ENCODE results near the gene LRP1-AS. TPM values are rescaled to one million over a fixed set of nuclear protein-coding genes. Genes with fewer than 3 reads are reported as not detected.
A peak's percentile ranks its signal among the peaks of the same experiment; 100 is the strongest.

The LRP1-AS gene
- polyA plus RNA-seq, 2 of the 4 experiments (the other 2 are of a cell fraction), result not detected

DNA sequence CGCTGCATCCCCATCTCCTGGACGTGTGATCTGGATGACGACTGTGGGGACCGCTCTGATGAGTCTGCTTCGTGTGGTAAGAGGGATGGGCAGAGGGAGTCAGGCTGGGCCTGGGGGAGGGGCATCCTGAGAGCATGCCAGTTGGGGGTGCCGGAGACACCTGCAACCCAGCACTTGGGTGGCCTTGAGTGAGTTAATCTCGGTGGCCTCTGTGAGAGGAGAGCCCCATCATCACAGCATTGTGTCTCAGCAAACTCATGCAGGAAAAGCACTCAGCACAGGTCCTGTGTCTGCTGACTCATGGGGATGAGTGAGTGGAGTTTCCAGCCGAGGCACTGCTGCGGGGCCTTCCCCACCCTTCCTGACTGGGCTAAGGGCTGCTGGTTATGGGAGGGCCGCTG lies 19.6 kb upstream of the LRP1-AS start (continued):
- TF ChIP-seq FOSB (CRISPR knock-in tag; IDR thresholded peaks at IDR 0.05) (no peak), KDM5A (IDR thresholded peaks at IDR 0.05) (no peak), POLR2AphosphoS2 (conservative IDR thresholded peaks at IDR 0.05; ENCODE audit: low read length) (no peak), NPAS2 (CRISPR knock-in tag; IDR thresholded peaks at IDR 0.05; ENCODE audit: borderline replicate concordance) (no peak), CHD2 (IDR thresholded peaks at IDR 0.05; ENCODE audit: low read length, partially characterized antibody) (no peak), SMC3 (IDR thresholded peaks at IDR 0.05) (no peak), MAFK (IDR thresholded peaks at IDR 0.05; ENCODE audit: partially characterized antibody) (peak; percentile 94), HEYL (CRISPR knock-in tag; IDR thresholded peaks at IDR 0.05) (no peak), MYC (IDR thresholded peaks at IDR 0.05; ENCODE audit: borderline replicate concordance, low read length) (0 out of 2 replicates have a peak, but pooled peaks have one; percentile 37), FOSL2 (IDR thresholded peaks at IDR 0.05) (0 out of 2 replicates have a peak, but pooled peaks have one; percentile 28), FOSL2 (CRISPR knock-in tag; IDR thresholded peaks at IDR 0.05) (peak; percentile 62), HDAC2 (IDR thresholded peaks at IDR 0.05) (no peak), MAZ (IDR thresholded peaks at IDR 0.05; ENCODE audit: borderline replicate concordance, low read depth, low read length) (no peak), ELK1 (IDR thresholded peaks at IDR 0.05; ENCODE audit: low read depth, low read length) (no peak), CBX8 (IDR thresholded peaks at IDR 0.05) (no peak), ZFP36 (IDR thresholded peaks at IDR 0.05; ENCODE audit: borderline replicate concordance, partially characterized antibody) (no peak), ZSCAN20 (CRISPR knock-in tag; IDR thresholded peaks at IDR 0.05) (no peak), CBX2 (IDR thresholded peaks at IDR 0.05; ENCODE audit: borderline replicate concordance, low read depth) (no peak), JUNB (IDR thresholded peaks at IDR 0.05) (peak; percentile 48; the same call in 1 of the 2 replicates), EHF (CRISPR knock-in tag; IDR thresholded peaks at IDR 0.05) (no peak)
- TF ChIP-seq, protein P1, sequence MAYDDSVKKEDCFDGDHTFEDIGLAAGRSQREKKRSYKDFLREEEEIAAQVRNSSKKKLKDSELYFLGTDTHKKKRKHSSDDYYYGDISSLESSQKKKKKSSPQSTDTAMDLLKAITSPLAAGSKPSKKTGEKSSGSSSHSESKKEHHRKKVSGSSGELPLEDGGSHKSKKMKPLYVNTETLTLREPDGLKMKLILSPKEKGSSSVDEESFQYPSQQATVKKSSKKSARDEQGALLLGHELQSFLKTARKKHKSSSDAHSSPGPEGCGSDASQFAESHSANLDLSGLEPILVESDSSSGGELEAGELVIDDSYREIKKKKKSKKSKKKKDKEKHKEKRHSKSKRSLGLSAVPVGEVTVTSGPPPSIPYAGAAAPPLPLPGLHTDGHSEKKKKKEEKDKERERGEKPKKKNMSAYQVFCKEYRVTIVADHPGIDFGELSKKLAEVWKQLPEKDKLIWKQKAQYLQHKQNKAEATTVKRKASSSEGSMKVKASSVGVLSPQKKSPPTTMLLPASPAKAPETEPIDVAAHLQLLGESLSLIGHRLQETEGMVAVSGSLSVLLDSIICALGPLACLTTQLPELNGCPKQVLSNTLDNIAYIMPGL (CRISPR knock-in tag; IDR thresholded peaks at IDR 0.05; ENCODE audit: borderline replicate concordance), result no peak
- TF ChIP-seq, protein P2, sequence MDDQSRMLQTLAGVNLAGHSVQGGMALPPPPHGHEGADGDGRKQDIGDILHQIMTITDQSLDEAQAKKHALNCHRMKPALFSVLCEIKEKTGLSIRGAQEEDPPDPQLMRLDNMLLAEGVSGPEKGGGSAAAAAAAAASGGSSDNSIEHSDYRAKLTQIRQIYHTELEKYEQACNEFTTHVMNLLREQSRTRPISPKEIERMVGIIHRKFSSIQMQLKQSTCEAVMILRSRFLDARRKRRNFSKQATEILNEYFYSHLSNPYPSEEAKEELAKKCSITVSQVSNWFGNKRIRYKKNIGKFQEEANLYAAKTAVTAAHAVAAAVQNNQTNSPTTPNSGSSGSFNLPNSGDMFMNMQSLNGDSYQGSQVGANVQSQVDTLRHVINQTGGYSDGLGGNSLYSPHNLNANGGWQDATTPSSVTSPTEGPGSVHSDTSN (IDR thresholded peaks at IDR 0.05), result no peak
- TF ChIP-seq, protein P3, sequence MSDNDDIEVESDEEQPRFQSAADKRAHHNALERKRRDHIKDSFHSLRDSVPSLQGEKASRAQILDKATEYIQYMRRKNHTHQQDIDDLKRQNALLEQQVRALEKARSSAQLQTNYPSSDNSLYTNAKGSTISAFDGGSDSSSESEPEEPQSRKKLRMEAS (IDR thresholded peaks at IDR 0.05), result peak; percentile 57; the same call in 1 of the 2 replicates

DNA sequence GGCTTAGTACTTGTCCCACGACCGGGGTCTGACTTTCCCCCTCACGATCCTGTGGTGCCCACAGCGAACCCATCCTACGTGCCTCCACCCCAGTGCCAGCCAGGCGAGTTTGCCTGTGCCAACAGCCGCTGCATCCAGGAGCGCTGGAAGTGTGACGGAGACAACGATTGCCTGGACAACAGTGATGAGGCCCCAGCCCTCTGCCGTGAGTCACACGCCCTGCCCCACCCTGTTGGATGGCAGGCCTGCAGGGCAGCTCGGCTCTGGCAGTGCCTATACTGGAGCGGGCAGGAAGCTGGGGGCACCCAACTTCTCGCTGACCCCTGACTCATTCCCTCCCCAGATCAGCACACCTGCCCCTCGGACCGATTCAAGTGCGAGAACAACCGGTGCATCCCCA lies 18.3 kb upstream of the LRP1-AS start:
- peak; percentile 90 to 93 for ATAC-seq

More for the DNA sequence above, 18.3 kb upstream of the LRP1-AS start:
- H3K27ac ChIP-seq, result peak overlapping the region; percentile 71 to 85
- peaks cover 35% of the 10 kb centered on the region for H3K4me1 ChIP-seq
- no peak overlapping the region for H3K4me3 ChIP-seq
- no peaks in the 10 kb centered on the region for H3K9me3 ChIP-seq
- TF ChIP-seq FOSL2 (IDR thresholded peaks at IDR 0.05), result peak; percentile 38; the same call in 1 of the 2 replicates
- TF ChIP-seq FOSL2 (CRISPR knock-in tag; IDR thresholded peaks at IDR 0.05), result peak; percentile 78
- TF ChIP-seq PHF8 (IDR thresholded peaks at IDR 0.05; ENCODE audit: borderline replicate concordance, low read depth), result no peak
- TF ChIP-seq, protein P3 (IDR thresholded peaks at IDR 0.05), result peak; percentile 64
- FAIRE-seq (peak; percentile 97), DNase-seq (ENCODE audit: low read depth in 1 of 2, low spot score in 1 of 2) (peak; percentile 85 to 96)
- H3K4me2 ChIP-seq, result peak overlapping the region; percentile 56
- POLR2A ChIA-PET, result interaction anchor here (0.9 kb wide), 1 partner anchor 38 kb away, joined by 6 read pairs; the partner anchor contains the start of gene LRP1
- 14% methylated on average over 18 of the region's 19 CpGs for WGBS (ENCODE audit: missing lambda C conversion rate)
- CTCF ChIA-PET, result interaction anchor here (0.8 to 27.5 kb wide), 5 partner anchors 9 to 73 kb away, joined by 3 to 1152 read pairs (median 20); partner anchors contain the start of gene LRP1
